Forelimb muscle (tissue), 1 donor: ENCODE results near the gene TCP11L1. TPM values are rescaled to one million over a fixed set of nuclear protein-coding genes. Genes with fewer than 3 reads are reported as not detected.
"Not testable (repeated sequence)": the region's sequence is repeated elsewhere in the genome, so short reads cannot be mapped to it uniquely, and the experiment has no call there.

ENCODE experiments used
- DNase-seq: peaks from one replicate; pipeline ENCODE4 v3.0.0-alpha.2; 2013; ENCODE audit warnings: low read depth
- polyA plus RNA-seq: library from polyadenylated mRNA; unstranded; fragments of 120-200 nt; gene quantifications from one replicate; pipeline ENCODE4 v1.2.1, GENCODE V29; 2013; ENCODE audit not compliant: insufficient read length

Gene TCP11L1
- polyA plus RNA-seq, 1 donor, result 12.0 TPM

DNA sequence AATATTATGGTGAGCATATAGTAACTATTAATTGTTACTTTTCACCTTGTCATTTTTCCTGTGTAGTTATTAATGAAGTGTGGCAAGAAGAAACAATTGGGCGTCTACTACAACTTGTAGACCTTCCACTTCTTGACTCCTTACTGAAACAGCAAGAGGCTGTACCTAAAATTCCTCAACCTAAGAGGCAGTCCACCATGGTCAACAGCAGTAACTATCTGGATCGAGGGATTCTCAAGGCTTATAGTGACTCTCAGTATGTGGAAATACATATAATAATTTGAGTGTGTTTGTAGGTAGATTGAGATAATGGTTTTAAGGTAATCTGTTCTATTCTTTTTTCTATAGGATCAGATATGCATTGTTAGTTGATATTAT lies 10.8 kb upstream of the TCP11L1 start:
- DNase-seq, result no peak

DNA sequence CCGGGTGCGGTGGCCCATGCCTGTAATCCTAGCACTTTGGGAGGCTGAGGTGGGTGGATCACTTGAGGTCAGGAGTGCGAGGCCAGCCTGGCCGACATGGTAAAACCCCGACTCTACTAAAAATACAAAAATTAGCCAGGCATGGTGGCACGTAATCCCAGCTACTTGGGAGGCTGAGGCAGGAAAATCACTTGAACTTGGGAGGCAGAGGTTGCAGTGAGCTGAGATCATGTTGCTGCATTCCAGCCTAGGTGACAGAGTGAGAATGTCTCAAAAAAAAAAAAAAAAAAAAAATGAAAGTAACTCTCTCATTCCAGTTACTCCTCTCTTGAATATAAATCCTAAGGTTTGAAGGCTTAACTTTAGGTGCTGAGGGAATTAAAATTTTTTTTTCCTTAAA lies 10.2 kb upstream of the TCP11L1 start:
- DNase-seq, result not testable (repeated sequence)

DNA sequence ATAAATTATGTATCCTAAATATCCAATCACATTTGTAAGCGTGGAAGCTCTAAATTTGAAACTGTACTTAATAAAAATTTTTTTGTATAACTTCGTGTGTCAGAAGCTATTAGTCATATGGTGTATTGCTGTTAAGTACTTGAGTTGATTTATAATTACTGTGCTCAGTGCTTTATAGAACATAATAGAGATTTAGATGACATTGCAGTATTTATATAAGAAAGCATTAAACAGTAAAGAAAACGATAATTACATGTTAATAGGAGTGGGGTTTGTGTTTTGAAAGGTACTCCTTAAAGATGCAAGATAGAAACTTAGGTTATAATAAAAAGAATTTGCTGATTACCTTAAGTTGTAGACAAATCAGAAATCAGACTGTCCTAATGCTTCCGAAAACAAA lies 5.9 kb upstream of the TCP11L1 start:
- no peak for DNase-seq

DNA sequence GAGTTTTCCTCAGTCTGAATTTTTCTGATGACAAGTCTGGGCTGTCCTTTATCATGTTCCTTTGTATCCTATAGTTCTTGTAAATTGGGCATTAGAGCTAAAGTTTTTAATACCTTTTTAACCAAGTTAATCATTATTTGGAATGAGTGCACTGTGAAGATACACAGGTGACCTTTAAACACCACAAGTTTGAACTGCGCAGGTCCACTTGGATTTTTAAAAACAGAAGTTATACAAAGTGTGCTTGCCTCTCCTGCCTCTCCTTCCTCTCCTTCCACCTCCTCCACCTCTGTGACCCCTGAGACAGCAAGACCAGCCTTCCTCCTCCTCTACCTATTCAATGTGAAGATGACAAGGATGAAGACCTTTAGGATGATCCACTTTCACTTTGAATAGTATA lies 4.4 kb upstream of the TCP11L1 start:
- no peak for DNase-seq

DNA sequence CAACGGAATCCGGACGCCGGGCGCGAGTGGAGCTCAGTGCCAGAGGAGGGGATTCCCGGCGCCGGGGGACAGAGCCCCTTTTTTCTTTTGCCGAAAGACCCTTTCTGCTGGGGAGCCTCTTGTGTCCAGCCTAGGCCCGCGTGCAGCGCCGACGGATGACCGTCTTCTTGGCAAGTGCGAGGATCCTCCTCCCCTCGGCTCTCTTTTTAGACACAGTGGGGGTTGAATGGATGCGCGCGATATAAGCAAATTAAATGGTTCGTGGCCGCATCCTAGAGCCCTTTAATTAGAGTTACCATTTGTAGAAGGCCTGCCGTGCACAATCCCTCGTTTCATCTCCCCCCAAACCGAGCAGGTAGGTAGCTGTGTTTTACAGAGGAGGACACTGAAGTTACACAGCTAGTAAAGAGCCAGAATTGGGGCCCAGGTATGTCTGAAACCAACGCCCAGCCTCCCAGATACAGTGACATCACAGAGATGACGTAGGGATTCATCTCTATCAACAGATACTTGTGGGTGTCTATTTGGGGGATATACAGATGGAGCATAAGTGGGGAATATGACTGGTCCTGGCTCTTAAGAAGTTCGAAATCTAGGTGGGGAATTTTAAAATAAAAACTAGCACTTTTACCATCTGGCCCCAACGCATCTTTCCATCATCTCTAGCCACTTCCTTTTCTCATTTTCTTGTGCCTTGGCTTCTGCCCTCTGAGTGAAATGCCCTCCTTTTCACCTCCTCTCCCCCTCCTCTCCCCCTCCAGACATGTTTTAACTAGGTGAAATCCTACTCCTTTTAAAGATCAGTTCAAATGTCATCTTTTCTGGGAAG lies 875 bp downstream of the TCP11L1 start:
- DNase-seq, result no peak

DNA sequence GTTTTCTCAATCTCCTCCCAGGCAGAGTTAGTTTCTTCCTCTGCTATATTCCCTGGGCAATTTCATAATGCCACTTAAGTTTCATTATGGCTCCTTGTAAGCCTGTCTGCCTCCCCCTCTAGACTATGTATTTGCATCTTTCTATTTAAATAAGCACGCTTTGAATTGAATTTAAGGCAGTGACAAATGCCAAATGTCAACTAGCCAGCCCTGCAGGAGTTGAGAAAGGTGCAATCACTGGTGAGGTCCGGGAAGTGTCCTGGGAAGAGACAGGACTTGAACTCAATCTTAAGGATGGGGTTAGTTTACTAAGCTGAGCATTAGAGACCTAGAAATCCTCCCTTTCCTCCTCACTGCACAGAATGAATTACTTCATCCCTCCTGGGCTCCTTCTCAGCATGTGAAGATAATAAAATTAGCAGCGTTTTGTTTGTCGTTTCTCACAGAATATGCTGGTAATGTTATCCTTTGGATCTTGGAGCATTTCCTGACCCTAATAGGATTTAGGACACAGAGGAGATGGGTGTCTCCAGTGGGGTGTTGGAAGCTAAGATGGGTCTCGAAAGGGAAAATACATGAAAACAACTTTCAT lies 1.6 kb downstream of the TCP11L1 start:
- DNase-seq, result no peak

DNA sequence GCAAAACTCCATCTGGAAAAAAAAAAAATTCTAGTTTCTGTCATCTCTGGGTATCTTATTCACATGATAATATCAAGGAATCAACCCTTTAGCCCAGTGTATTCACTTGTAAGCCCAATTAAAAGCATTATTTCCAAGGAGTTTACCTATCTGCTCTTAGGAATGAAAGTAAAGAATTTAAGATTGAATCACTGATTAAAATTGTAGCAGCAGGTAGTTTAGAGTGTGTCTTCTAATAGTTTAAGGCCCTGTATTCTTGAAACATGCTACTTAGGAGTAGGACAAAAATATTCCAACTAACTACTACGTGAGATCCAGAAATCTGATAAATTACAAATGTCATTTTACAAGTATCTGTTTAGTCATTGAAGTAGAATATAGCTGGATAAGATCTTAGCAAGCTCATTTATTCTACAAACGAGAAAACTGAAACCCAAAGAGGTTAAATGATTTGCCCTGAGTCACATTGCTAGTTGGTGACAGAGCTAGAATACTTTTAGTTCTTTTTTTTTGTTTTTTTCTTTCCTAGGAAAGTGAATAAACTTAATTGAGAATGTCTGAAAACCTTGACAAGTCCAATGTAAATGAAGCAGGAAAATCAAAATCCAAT lies 4.0 kb downstream of the TCP11L1 start:
- no peak for DNase-seq

DNA sequence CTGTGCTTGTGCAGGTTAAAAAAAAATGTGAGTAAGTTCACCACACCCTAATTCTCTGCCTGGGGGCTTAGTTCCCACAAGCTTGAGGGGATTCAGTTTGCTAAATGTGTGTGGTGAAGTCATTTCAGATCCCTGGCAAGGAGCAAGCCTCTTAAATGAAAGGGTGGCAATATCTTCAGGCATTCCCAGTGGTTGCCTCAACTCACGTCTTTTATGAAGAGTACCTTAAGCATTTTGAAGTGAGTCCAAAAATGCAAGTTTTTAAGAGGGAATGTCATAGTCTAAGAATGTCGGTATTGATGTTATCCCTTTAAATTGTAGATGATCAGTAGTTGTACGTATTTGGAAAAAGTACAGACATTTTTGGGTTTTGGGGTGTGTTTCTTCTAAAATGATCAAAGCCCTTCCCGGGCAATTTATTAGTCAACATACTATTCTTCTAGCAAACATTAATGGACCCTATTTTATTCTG lies 4.9 kb downstream of the TCP11L1 start:
- DNase-seq, result no peak

DNA sequence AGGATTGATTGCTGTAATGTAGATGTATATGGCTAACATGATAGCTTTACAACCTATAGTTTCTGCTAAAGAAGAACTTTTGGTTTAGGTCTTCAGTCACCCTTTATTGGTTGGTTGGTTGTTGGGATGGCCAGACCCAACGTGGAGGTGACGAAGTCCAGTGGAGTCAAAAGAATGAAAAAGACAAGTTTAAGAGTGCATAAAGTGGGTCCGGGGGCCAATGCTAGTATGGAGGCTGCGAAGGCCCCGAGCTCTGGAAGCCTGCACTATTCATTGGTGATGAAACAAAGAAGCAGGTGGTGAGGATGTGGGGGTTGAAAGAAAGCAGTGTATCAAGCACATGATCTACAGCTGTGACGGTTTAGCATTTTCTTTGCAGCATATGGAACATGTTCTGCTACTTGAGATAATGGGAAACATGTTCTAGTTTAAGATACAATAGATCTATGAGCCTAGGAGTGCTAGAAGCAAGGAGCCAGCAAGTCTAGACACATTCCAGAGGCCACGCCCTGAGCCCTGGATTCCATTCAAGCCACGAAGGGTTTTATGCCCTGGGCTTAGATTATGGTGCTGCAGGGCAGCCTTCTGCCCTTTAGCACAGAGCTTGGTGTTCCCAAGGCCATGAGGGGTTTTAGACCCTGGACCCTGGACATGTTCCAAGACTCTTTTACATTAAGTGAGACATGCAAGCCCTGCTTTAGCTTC lies 6.3 kb downstream of the TCP11L1 start:
- DNase-seq, result no peak

DNA sequence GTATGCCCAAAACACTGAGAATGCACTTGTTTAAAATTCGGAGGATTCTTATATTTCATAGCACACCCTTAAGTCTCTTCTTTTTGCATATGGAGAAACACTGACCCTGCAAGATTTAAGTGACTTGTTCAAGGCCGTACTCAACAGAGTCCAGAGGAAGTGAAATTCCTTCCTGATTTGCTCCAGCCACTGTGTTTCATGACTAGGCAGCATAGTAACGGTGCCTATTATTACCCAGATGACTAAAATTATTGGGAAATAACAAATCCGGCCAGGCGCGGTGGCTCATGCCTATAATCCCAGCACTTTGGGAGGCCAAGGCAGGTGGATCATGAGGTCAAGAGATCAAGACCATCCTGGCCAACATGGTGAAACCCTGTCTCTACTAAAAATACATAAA lies 9.3 kb downstream of the TCP11L1 start:
- DNase-seq, result not testable (repeated sequence)

DNA sequence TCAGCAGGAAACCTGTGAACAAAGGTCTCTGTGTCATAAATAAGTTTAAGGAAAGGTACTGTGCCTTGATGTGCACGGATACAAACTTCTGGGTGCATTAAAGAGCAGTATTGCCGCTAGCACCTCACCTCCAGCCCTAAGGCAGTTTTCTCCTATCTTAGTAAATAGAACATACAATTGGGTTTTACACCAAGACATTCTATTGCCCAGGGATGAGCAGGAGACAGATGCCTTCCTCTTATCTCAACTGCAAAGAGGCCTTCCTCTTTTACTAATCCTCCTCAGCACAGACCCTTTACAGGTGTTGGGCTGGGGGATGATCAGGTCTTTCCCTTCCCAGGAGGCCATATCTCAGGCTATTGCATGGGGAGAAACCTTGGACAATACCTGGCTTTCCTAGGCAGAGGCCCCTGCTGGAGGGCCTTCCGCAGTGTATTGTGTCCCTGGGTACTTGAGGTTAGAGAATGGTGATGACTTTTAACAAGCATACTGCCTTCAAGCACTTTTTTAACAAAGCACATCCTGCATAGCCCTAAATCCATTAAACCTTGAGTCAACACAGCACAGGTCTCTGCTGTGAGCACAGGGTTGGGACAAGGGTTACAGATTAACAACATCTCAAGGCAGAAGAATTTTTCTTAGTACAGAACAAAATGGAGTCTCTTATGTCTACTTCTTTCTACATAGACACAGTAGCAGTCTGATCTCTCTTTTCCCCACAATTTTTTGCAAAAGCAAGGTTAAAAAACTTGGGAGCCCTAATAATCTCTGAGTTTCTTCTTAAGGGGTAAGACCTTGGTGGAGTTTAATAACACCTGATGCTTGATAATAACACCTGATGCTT lies 10.4 kb downstream of the TCP11L1 start:
- not testable (repeated sequence) for DNase-seq

DNA sequence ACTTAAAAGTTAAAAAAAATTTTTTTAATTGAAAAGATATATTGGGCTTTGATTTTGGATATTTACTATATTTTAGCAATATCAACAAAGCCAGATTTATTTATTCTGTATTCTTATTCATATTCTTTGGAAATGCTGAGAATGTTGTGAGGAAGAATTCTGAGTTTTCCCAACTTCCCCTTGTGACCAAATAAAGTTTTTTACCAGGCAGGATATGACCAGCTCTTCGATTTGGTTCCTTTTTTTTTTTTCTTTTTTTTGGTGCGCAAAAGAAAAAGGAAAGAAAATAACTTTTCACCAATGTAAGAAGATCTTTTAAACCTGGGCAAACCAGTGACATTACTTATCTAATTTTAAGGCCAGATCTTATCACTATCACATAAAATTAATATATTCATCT lies 12.9 kb downstream of the TCP11L1 start:
- no peak for DNase-seq

DNA sequence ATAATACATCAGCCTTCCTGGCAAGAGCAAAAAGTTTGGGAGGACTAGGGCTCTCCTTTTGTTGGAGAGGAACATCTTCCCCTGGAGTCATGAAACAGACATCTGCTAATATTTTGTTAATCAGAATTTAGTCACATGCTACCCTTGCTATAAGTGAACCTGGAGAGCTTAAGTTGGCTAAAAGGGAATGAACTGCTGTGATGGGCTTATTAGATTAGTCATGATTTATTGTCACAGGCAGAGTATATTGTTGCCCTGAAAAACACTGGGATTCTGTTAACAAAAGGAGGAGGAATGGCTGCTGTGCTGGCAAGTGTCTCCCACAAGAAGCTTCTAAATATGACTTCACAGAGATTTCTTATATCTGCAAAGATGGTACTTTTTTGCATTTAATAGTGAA lies 16.0 kb downstream of the TCP11L1 start:
- DNase-seq, result no peak

DNA sequence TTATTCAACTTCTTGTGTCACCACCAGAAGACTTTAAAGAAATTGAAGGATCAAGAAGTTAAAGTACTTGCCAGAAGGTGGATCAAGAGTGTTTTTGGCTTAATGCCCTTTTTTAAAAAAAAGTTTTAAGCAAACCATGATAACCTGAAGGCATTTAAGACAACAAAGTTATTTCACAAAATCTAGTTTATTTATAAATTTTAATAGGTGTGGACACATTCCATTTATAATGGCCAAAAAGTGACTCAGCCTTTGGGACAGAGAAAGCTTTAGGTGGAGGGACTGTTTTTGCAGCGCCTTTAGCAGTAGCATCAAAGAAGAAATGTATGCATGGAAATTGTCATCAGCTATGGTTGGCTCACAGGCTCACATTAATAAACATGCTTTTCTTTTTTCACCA lies 17.9 kb downstream of the TCP11L1 start:
- DNase-seq, result no peak

DNA sequence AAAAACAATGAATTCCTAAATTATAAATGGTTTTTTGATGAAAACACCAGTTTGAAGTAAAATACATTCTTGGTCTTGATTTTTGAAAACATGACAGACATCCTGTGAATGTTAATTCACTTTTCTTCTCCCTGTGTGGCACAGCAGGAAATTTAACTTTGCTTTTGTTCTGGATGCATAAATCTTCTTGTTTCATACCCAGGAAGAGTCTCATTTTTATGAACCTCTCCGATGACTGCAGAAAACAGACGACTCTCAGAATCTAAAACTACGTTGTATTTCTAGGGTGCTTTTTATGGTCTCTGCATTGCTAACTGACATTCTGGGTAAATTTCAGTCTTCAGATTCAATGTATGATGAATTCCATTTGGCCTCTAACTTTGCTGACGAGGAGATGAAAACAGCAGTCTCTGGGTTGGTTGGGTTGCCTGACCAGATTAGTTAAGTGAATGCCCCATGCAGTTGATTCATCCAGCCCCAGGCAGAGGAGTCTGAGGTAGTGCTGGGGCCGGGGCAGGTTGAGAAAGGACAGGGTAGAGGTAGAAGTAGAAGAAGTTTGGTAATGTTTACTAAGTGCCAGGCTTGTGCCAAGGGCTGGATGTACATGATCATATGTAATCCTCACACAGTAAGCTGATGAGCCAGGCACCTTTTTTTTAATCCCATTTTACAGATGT lies 20.1 kb downstream of the TCP11L1 start:
- DNase-seq, result no peak

DNA sequence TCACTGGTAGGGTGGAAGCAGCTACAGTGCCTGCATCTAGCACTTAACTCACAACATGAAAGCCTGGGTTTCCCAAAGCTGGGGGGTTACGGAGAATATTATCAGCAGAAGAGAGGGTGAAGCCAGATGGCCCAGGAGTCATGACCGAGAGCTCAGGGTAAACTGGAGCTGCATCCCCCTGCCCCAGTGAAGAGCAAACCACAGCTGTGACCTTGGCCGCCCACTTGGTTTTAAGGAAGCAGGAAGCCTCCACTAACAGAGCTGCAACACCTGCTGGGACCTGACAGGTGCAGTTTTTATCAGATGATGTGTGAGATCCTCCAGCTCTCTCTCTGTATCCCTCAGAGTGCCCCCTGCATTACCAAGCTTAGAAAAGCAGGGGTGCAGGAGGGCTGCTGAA lies 20.9 kb downstream of the TCP11L1 start:
- no peak for DNase-seq

DNA sequence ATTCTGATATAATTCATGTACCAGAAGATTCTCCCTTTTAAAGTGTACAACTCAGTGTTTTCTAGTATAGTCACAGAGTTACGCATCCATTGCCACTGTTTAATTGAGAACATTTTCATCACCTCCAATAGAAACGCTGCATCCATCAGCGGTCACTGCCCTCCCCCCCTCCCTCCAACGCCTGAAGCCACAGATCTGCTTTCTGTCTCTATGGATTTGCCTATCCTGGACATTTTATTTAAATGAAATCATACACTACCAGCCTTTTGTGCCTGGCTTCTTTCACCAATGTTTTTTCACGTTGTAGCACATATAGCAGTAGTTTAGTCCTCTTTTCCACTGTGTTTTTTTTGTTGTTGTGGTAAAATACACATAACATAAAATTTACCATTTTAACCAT lies 22.8 kb downstream of the TCP11L1 start:
- no peak for DNase-seq

DNA sequence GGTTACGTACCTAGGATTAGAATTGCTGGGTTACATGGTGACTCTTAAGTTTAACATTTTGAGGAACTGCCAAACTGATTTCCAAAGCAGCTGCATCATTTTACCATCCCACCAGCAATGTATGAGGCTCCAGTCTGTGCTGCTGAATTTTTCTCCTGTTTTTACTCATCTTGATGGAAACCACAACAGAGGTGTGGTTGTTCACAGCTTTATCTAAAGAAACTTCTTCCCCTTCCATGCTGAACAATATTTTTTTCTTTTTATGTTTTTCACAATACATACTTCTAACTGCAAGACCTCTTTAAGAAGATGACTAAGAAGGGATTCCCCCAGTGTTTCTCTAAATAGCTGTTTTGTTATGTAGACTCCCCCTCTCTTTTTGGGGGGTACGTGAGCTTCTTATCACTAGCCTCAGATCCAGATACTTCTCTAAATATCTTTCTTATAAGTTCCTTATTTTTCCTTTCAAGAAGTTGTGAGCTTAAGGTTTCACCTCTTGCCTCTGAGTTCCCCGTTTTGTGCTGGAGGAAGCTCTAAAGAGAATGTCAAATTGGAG lies 24.0 kb downstream of the TCP11L1 start:
- DNase-seq, result no peak

DNA sequence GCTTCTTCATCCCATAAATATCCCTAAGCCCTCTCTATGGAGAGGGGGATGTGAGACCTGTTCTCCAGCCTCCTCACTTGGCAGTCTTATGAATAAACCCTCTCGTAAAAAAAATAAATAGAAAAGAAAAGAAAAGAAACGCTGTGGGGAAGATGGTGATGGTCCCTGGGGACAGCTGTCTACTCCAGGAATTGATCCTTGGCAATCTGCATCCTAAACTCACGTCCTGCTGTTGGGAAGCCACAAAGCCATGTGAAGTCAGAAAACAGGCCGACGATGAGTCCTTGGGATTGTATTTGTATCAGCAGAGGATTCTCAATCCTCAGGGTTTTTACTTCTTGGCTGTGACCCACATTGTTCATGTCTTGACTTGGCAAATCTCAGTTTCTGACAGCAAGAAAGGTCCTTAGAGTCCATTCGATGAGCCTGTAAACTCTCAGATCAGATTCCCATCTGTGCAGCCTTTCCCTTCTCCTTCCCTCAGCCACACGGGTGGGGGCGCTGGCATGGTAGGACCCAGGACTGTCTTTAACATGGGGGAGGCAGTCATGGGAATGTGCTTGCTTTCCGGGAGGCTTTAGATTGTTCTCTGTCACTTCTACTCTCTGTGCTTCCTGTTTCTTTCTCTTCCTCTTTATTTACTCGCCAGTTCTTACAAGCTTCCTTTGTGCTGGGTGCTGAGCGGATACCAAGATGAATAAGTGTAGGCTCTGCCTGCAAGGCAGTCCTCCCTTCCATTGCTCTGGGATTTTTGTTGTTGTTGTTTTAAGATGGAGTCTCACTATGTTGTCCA lies 24.9 kb downstream of the TCP11L1 start:
- DNase-seq, result no peak

DNA sequence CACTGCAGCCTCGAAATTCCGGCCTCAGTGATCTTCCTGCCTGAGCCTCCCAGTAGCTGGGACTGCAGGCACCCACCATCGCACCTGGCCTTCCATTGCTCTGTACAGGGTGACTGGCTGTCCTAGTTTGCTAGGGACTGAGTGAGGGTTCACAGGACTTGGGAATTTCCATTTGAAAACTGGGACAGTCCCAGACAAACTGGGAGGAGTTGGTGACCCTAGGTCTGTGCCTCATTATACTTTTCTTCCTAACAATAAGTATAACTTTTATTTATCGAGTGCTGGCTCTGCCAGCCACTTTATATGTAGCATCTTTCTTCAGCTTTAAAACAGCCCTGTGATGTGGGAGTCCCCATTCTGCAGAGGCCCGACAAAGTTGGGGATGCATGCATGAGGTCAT lies 25.5 kb downstream of the TCP11L1 start:
- no peak for DNase-seq
